Glomerular visceral epithelial cell (primary cell): ENCODE data around the gene SLC6A8.
A peak's percentile ranks its signal among the peaks of the same experiment; 100 is the strongest.
"Not testable (repeated sequence)": the region's sequence is repeated elsewhere in the genome, so short reads cannot be mapped to it uniquely, and the experiment has no call there.

ENCODE experiments used
- DNase-seq: peaks from one replicate; pipeline ENCODE4 v3.0.0-alpha.2; 2016; ENCODE audit errors: extremely low spot score

The SLC6A8 gene

GRCh38 chrX:153707406-153707805 lies 19.7 kb downstream of the SLC6A8 start:
- no peak for DNase-seq

GRCh38 chrX:153708415-153708814 lies 20.7 kb downstream of the SLC6A8 start:
- DNase-seq, result peak; percentile 86

GRCh38 chrX:153709726-153710674 lies 22.3 kb downstream of the SLC6A8 start:
- DNase-seq, result no peak

GRCh38 chrX:153714256-153714655 lies 26.5 kb downstream of the SLC6A8 start:
- DNase-seq, result no peak

GRCh38 chrX:153717445-153717844 lies 29.7 kb downstream of the SLC6A8 start:
- no peak for DNase-seq

- DNase-seq, result no peak
Observed at GRCh38 chrX:153719238-153719637, 31.5 kb downstream of the SLC6A8 start.

GRCh38 chrX:153719701-153720100 lies 32.0 kb downstream of the SLC6A8 start:
- DNase-seq, result no peak

- DNase-seq, result no peak
Observed at GRCh38 chrX:153722704-153723350, 35.1 kb downstream of the SLC6A8 start.

GRCh38 chrX:153723351-153724251 lies 35.9 kb downstream of the SLC6A8 start:
- DNase-seq, result peak; percentile 56

GRCh38 chrX:153724252-153725038 lies 36.7 kb downstream of the SLC6A8 start, which contains the start of the genes ABCD1 and BCAP31:
TSS of gene ABCD1 (plus strand) at chrX:153724856. CDS start at chrX:153725267, 411 bp downstream.
TSS of gene BCAP31 (minus strand) at chrX:153724387. CDS start at chrX:153723244, 1,143 bp downstream.
- peak; percentile 88 for DNase-seq

GRCh38 chrX:153725039-153725831 lies 37.5 kb downstream of the SLC6A8 start:
- no peak for DNase-seq

- DNase-seq, result no peak
Observed at GRCh38 chrX:153725832-153726285, 38.1 kb downstream of the SLC6A8 start.

- DNase-seq, result peak; percentile 47
Observed at GRCh38 chrX:153726286-153727122, 38.8 kb downstream of the SLC6A8 start.

GRCh38 chrX:153727123-153727931 lies 39.6 kb downstream of the SLC6A8 start:
- no peak for DNase-seq

- DNase-seq, result no peak
Observed at GRCh38 chrX:153728095-153728494, 40.4 kb downstream of the SLC6A8 start.

GRCh38 chrX:153728951-153729631 lies 41.4 kb downstream of the SLC6A8 start:
- no peak for DNase-seq

GRCh38 chrX:153730115-153730514 lies 42.4 kb downstream of the SLC6A8 start:
- DNase-seq, result not testable (repeated sequence)
